K562 (cell line): ENCODE data around the gene STARD6. TPM values are rescaled to one million over a fixed set of nuclear protein-coding genes. Genes with fewer than 3 reads are reported as not detected.

ENCODE experiments used
- CEBPB ChIP-seq: fragments of 450-650 bp; IDR thresholded peaks from 2 replicates; pipeline ENCODE4 v1.6.1; 2016; ENCODE audit warnings: missing genetic modification characterization, missing compliant biosample characterization
- CGGBP1 ChIP-seq: fragments of 250-450 bp; sonication (Bioruptor Pico); IDR thresholded peaks from 2 replicates; pipeline ENCODE4 v1.9.0; 2021; ENCODE audit warnings: mild to moderate bottlenecking
- GTF2A2 ChIP-seq: IDR thresholded peaks from 2 replicates; pipeline ENCODE4 v1.6.1; 2016; ENCODE audit warnings: mild to moderate bottlenecking, missing genetic modification characterization, missing compliant biosample characterization
- HMG20B ChIP-seq: fragments of 250-450 bp; sonication (Bioruptor Pico); IDR thresholded peaks from 2 replicates; pipeline ENCODE4 v1.5.0; 2021; ENCODE audit warnings: mild to moderate bottlenecking
- IFI16 ChIP-seq: fragments of 250-450 bp; sonication (Bioruptor Pico); IDR thresholded peaks from 2 replicates; pipeline ENCODE4 v2.1.2; 2022; ENCODE audit warnings: mild to moderate bottlenecking, inconsistent platforms
- KAT8 ChIP-seq: fragments of 450-650 bp; IDR thresholded peaks from 2 replicates; pipeline ENCODE4 v1.6.1; 2016; ENCODE audit warnings: low read depth, mild to moderate bottlenecking
- PATZ1 ChIP-seq: fragments of 250-450 bp; sonication (Bioruptor Pico); IDR thresholded peaks from 2 replicates; pipeline ENCODE4 v1.5.0; 2020; ENCODE audit warnings: mild to moderate bottlenecking, borderline replicate concordance
- PPARD ChIP-seq: fragments of 250-450 bp; sonication (Bioruptor Pico); IDR thresholded peaks from 2 replicates; pipeline ENCODE4 v1.8.0; 2022; ENCODE audit warnings: inconsistent platforms, mild to moderate bottlenecking, moderate library complexity
- PREB ChIP-seq: sonication (generic); formaldehyde crosslinking; IDR thresholded peaks from 2 replicates; pipeline ENCODE4 v1.8.1; 2023; ENCODE audit warnings: mild to moderate bottlenecking, missing genetic modification reagents
- PRMT5 ChIP-seq: sonication (generic); formaldehyde crosslinking; IDR thresholded peaks from 2 replicates; pipeline ENCODE4 v1.5.0; 2020; ENCODE audit warnings: missing genetic modification reagents
- PTRF ChIP-seq: fragments of 450-650 bp; IDR thresholded peaks from 2 replicates; pipeline ENCODE4 v1.6.1; 2016; ENCODE audit warnings: mild to moderate bottlenecking, missing genetic modification characterization, missing compliant biosample characterization
- RBM22 ChIP-seq: fragments of 200-400 bp; formaldehyde crosslinking; IDR thresholded peaks from 2 replicates; pipeline ENCODE4 v1.6.1; 2018; ENCODE audit warnings: low read length, low read depth; ENCODE audit not compliant: poor library complexity, severe bottlenecking
- RBM25 ChIP-seq: fragments of 200-400 bp; formaldehyde crosslinking; IDR thresholded peaks from 2 replicates; pipeline ENCODE4 v1.6.1; 2018; ENCODE audit warnings: low read length, low read depth, moderate library complexity; ENCODE audit not compliant: severe bottlenecking
- RBM39 ChIP-seq: fragments of 200-400 bp; formaldehyde crosslinking; optimal IDR thresholded peaks from 2 replicates; pipeline ENCODE3; 2018; ENCODE audit warnings: low read depth, low read length
- SMAD4 ChIP-seq: fragments of 250-450 bp; sonication (Bioruptor Pico); conservative IDR thresholded peaks from 2 replicates; pipeline ENCODE4 v1.8.0; 2021; ENCODE audit warnings: inconsistent platforms, mild to moderate bottlenecking, moderate library complexity
- STAT5B ChIP-seq: fragments of 250-450 bp; sonication (Bioruptor Pico); IDR thresholded peaks from 2 replicates; pipeline ENCODE4 v1.8.0; 2021; ENCODE audit warnings: mild to moderate bottlenecking, inconsistent platforms
- TCF15 ChIP-seq: fragments of 250-450 bp; sonication (Bioruptor Pico); IDR thresholded peaks from 2 replicates; pipeline ENCODE4 v1.8.0; 2022; ENCODE audit warnings: moderate library complexity, mild to moderate bottlenecking, inconsistent platforms
- THRAP3 ChIP-seq: fragments of 450-650 bp; IDR thresholded peaks from 2 replicates; pipeline ENCODE4 v1.6.1; 2016; ENCODE audit warnings: mild to moderate bottlenecking, inconsistent platforms, borderline replicate concordance
- ZBTB33 ChIP-seq: sonication (generic); formaldehyde crosslinking; IDR thresholded peaks from 2 replicates; pipeline ENCODE4 v1.8.1; 2023; ENCODE audit warnings: mild to moderate bottlenecking, missing genetic modification reagents
- ZNF121 ChIP-seq: sonication (generic); formaldehyde crosslinking; conservative IDR thresholded peaks from 2 replicates; pipeline ENCODE4 v1.8.0; 2022; ENCODE audit warnings: missing genetic modification reagents
- ZNF347 ChIP-seq: fragments of 450-650 bp; formaldehyde crosslinking; IDR thresholded peaks from 2 replicates; pipeline ENCODE4 v1.4.0; 2020; ENCODE audit warnings: low read depth, mild to moderate bottlenecking, moderate library complexity
- ZNF561 ChIP-seq: fragments of 450-650 bp; formaldehyde crosslinking; conservative IDR thresholded peaks from 2 replicates; pipeline ENCODE4 v1.4.0; 2020; ENCODE audit warnings: mild to moderate bottlenecking, moderate library complexity
- ZNF707 ChIP-seq: fragments of 250-450 bp; sonication (Bioruptor Pico); conservative IDR thresholded peaks from 2 replicates; pipeline ENCODE4 v1.8.0; 2022; ENCODE audit warnings: inconsistent platforms, mild to moderate bottlenecking, moderate library complexity
- polyA plus RNA-seq, 8 experiments: library from polyadenylated mRNA; depleted of rRNA in 4 of 8; stranded (reverse) in 5 of 8; unstranded in 3 of 8; fragments of >200 nt; fragmentation: Nextera tagmentation in 2 of 8; fragmentation: Illumina TruSeq in 1 of 8; extraction: Ambion mirVana in 2 of 8; extraction: Trizol in 1 of 8; gene quantifications; 2 replicates each; pipeline versions ENCODE4 v1.2.1 to v1.2.3, GENCODE V29; 2011 to 2014; ENCODE audit warnings: inconsistent platforms in 1 of 8, missing spikeins in 1 of 8
- total RNA-seq, 7 experiments: library from RNA; depleted of rRNA in 6 of 7; stranded (reverse); fragments of >200 nt in 6 of 7; fragmentation: Illumina TruSeq in 2 of 7; extraction: Trizol in 2 of 7; gene quantifications; 2 replicates each; pipeline versions ENCODE4 v1.2.1 to v1.2.3, GENCODE V29; 2011 to 2021; ENCODE audit warnings: low replicate concordance in 1 of 7

The STARD6 gene
- total and polyA plus RNA-seq, 9 of the 15 experiments (the other 6 are each of a cell fraction or from before 2014, with no cell fraction given), result 0.11 to 0.15 TPM; not detected in 7

DNA sequence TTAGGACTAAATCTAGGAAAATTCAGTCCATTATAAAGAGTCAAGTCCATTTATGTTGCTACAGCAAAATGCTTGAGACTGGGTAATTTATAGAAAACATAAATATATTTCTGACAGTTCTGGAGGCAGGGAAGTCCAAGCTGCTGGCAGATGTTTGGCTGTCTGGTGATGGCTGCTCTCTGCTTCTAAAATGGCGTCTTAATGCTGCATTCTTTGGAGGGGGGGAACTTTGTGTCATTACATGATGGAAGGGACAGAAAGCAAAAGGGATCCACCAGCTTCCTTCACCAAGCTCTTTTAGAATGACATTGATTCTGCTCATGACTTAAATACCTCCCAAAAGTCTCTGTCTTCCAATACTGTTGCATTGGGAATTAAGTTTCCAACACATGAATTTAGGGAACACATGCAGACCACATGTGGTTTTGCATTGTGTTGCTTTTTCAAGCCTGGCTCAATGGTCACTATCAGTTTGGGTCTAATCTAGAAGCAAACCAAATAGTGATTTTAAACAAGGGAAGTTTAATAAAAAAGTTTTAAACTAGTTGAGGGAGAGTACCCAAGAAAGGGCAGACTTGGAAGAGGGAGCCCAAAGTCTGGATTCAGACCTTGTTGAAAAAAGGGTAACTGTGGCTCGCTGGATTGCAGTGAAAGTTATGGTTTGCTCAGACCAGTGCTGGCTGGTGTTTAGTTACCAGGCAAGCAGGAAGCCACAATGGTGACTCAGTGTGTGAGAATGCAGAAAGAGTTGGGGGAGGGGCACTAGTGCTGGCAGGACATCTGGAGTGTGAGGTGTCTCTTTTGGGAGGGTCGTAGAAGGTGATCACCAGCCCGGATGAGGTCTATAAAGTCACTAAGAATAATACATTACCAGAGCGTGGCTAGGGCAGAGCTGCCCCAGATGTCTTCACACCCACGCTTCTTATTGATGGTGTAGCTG is 30.8 kb upstream of the STARD6 start (continued):
- TF ChIP-seq ZBTB33 (CRISPR knock-in tag), result no peak
- no peak for TF ChIP-seq ZNF347 (CRISPR knock-in tag)
- no peak for TF ChIP-seq RBM39
- TF ChIP-seq PATZ1 (CRISPR knock-in tag), result no peak
- TF ChIP-seq CEBPB (tag), result no peak
- no peak for TF ChIP-seq STAT5B
- no peak for TF ChIP-seq PTRF (tag)
- TF ChIP-seq PRMT5, result no peak
- no peak for TF ChIP-seq PPARD (CRISPR knock-in tag)
- TF ChIP-seq TCF15 (CRISPR knock-in tag), result no peak
- TF ChIP-seq PREB (CRISPR knock-in tag), result no peak
- TF ChIP-seq CGGBP1 (CRISPR knock-in tag), result no peak
- TF ChIP-seq ZNF561 (CRISPR knock-in tag), result no peak
- TF ChIP-seq IFI16 (CRISPR knock-in tag), result no peak
- TF ChIP-seq HMG20B (CRISPR knock-in tag), result no peak
- no peak for TF ChIP-seq ZNF707 (CRISPR knock-in tag)
- no peak for TF ChIP-seq RBM25
- no peak for TF ChIP-seq GTF2A2 (tag)
- TF ChIP-seq ZNF121, result no peak
- no peak for TF ChIP-seq THRAP3
- TF ChIP-seq SMAD4 (CRISPR knock-in tag), result 0 out of 2 replicates have a peak, but pooled peaks have one; percentile 34
- TF ChIP-seq RBM22, result no peak
- TF ChIP-seq KAT8, result no peak
